Effector memory CD4-positive, alpha-beta T cell (primary cell): ENCODE data around the gene EGFLAM.

ENCODE experiments used
- DNase-seq, 3 donors: peaks; one replicate each; pipeline ENCODE4 v3.0.0-alpha.2; 2020
- H3K27ac ChIP-seq: 2 replicates; pipeline ENCODE4 v1.7.0; 2013; ENCODE audit warnings: mild to moderate bottlenecking, low read length, moderate library complexity; ENCODE audit not compliant: insufficient read depth, poor library complexity, severe bottlenecking
- H3K27me3 ChIP-seq: replicated peaks from 2 replicates; pipeline ENCODE4 v1.7.0; 2013; ENCODE audit warnings: mild to moderate bottlenecking, low read length; ENCODE audit not compliant: insufficient read depth, control insufficient read depth, poor library complexity, severe bottlenecking
- H3K36me3 ChIP-seq: 2 replicates; pipeline ENCODE4 v1.7.0; 2013; ENCODE audit warnings: mild to moderate bottlenecking, low read length, moderate library complexity; ENCODE audit not compliant: control insufficient read depth, insufficient read depth
- H3K4me1 ChIP-seq: 2 replicates; pipeline ENCODE4 v1.7.0; 2013; ENCODE audit warnings: low read length, mild to moderate bottlenecking; ENCODE audit not compliant: control insufficient read depth, insufficient read depth, poor library complexity, severe bottlenecking
- H3K4me3 ChIP-seq: 2 replicates; pipeline ENCODE4 v1.7.0; 2013; ENCODE audit warnings: low read length, low read depth, mild to moderate bottlenecking; ENCODE audit not compliant: insufficient read depth, poor library complexity, severe bottlenecking
- H3K9me3 ChIP-seq: 2 replicates; pipeline ENCODE4 v1.7.0; 2013; ENCODE audit warnings: mild to moderate bottlenecking, low read length, moderate library complexity; ENCODE audit not compliant: control insufficient read depth
- total RNA-seq, 3 donors: gene quantifications; one replicate each; lab custom pipeline; 2026; lab: John Stamatoyannopoulos, UW

The EGFLAM gene
- 0 reads per million in 3 donors for total RNA-seq

DNA sequence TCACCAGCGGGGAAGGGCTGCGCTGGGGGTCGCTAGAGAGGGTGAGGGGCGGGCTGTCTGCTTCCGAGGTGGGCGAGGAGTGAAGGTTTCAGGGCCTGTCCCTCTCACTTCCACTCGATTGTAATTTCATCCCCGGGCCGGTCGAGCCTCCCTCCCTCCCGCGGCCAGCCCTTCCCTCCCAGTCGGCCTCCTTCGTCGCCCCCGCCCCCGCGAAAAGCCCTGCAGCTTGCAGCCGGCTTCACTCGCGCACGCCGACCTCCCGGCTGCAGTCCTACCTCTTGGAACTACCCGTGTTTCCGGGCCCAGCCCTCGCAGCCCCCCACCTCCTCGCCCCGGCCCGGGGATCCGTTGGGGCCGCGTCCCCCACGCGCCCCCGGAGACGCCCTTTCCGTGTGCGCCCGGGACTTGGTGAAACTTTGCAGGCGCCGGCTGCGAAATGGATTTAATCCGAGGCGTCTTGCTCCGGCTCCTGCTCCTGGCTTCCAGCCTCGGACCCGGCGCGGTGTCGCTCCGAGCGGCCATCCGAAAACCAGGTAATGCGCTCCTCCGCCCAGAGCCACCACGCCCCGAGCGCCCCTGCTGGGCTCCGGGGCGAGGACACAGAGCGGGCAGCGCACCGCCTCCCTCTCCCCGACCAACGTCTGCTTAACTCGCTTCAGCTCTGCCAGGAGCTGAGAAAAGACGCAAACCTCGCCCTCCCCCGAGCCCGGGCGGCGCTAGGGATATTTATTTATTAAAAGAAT is at the start of gene EGFLAM:
EGFLAM (plus strand) TSS at position 241 of the 743 bp plus-strand sequence; CDS start at position 437, 196 bp downstream.
- Histone ChIP-seq H3K9me3 (no peaks in the 10 kb centered on the region), H3K4me3 (no peak within 1 kb of the TSS), H3K4me1 (no peaks in the 10 kb centered on the region), H3K27me3 (peaks cover 5% of the 10 kb centered on the region), H3K27ac (no peak within 1 kb of the TSS), H3K36me3 (no peaks in the 10 kb centered on the region)
- no peak for DNase-seq

- Histone ChIP-seq H3K27ac (no peak overlapping the region), H3K27me3 (no peaks in the 10 kb centered on the region), H3K36me3 (no peaks in the 10 kb centered on the region), H3K9me3 (no peaks in the 10 kb centered on the region), H3K4me3 (no peak overlapping the region), H3K4me1 (no peaks in the 10 kb centered on the region)
- no peak for DNase-seq
Measured at GRCh38 chr5:38208782-38209378, 49.5 kb upstream of the EGFLAM start.

GRCh38 chr5:38210676-38211353 is 47.5 kb upstream of the EGFLAM start:
- no peak for DNase-seq
- no peak overlapping the region for H3K27ac ChIP-seq
- no peaks in the 10 kb centered on the region for H3K36me3 ChIP-seq
- no peaks in the 10 kb centered on the region for H3K4me1 ChIP-seq
- H3K27me3 ChIP-seq: no peaks in the 10 kb centered on the region
- H3K9me3 ChIP-seq: no peaks in the 10 kb centered on the region
- H3K4me3 ChIP-seq: no peak overlapping the region

GRCh38 chr5:38211354-38211710 is 47.0 kb upstream of the EGFLAM start:
- H3K36me3 ChIP-seq: no peaks in the 10 kb centered on the region
- no peak for DNase-seq
- no peaks in the 10 kb centered on the region for H3K9me3 ChIP-seq
- H3K27ac ChIP-seq: no peak overlapping the region
- no peaks in the 10 kb centered on the region for H3K27me3 ChIP-seq
- H3K4me3 ChIP-seq: no peak overlapping the region
- no peaks in the 10 kb centered on the region for H3K4me1 ChIP-seq

DNA sequence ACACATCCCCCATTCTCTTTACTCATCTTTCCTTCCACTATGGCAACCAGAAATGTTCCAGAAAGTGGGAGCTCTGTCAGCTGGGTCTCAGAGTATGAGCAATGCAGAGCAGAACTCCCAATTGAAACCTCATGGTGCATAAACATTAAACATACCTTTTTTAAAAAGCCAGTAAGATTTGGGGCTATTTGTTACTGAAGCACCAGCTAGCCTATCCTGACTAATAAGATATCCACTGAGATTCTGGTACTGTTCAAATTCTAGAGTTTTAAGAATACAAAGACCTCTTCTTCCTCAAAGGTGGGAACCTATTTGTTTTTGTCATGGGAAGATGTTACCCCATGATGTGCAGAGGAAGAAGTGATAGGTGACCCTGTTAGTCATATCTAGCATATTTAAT is 46.1 kb upstream of the EGFLAM start:
- Histone ChIP-seq H3K27me3 (no peaks in the 10 kb centered on the region), H3K9me3 (no peaks in the 10 kb centered on the region), H3K4me3 (no peak overlapping the region), H3K4me1 (no peaks in the 10 kb centered on the region), H3K36me3 (no peaks in the 10 kb centered on the region), H3K27ac (no peak overlapping the region)
- DNase-seq: no peak

DNA sequence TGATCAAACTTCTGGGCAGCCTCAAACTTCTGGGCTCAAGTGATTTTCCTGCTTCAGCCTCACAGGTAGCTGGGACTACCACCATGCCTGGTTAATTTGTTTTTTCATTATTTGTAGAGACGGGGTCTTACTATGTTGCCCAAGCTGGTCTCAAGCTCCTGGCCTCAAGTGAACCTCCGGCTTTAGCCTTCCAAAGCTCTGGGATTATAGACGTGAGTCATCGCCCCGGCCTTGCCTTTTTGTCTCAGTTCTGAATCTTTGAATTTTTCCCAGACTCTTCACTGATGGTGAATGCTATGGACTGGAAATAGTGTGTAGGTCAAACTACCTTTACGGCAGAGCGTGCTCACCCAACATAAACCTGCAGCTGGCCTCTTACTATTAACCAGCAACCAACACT is 32.3 kb upstream of the EGFLAM start:
- Histone ChIP-seq H3K36me3 (no peaks in the 10 kb centered on the region), H3K27me3 (no peaks in the 10 kb centered on the region), H3K9me3 (no peaks in the 10 kb centered on the region), H3K27ac (no peak overlapping the region), H3K4me3 (no peak overlapping the region), H3K4me1 (no peaks in the 10 kb centered on the region)
- DNase-seq: no peak

DNA sequence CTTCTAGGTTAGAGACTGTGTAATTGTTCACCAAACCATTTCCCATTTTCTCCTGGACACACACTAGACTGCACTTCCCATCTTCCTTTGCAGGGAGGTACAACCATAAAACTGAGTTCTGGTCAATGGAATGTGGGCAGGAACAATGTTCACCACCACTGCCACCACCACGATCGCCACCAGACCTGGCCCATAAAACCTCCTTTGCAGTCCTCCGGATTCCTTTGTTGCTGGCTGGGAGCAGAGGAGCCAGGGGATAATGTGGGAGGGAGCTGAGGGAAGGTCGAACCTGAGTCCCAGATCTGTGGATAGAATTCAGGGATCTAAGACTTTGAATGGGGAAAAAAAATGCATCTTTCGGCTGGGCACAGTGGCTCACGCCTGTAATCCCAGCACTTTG is 29.4 kb upstream of the EGFLAM start:
- no peaks in the 10 kb centered on the region for H3K36me3 ChIP-seq
- no peaks in the 10 kb centered on the region for H3K27me3 ChIP-seq
- no peaks in the 10 kb centered on the region for H3K9me3 ChIP-seq
- H3K4me1 ChIP-seq: no peaks in the 10 kb centered on the region
- no peak overlapping the region for H3K27ac ChIP-seq
- H3K4me3 ChIP-seq: no peak overlapping the region
- no peak for DNase-seq

DNA sequence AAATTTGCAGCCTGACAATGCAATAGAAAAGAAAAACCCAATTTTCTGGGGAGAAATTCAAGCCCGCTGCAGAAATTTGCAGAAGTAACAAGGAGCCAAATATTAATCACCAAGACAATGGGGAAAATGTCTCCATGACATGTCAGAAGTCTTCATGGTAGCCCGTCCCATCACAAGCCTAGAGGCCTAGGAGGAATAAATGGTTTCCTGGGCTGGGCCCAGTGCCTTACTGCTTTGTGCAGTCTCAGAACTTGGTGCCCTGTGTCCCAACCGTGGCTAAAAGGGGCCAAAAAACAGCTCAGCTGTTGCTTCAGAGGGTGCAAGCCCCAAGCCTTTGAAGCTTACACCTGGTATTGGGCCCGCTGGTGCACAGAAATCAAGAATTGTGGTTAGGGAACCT is 23.6 kb upstream of the EGFLAM start:
- H3K4me1 ChIP-seq: no peaks in the 10 kb centered on the region
- no peak overlapping the region for H3K27ac ChIP-seq
- H3K27me3 ChIP-seq: no peaks in the 10 kb centered on the region
- H3K36me3 ChIP-seq: no peaks in the 10 kb centered on the region
- H3K9me3 ChIP-seq: no peaks in the 10 kb centered on the region
- DNase-seq: no peak
- H3K4me3 ChIP-seq: no peak overlapping the region

GRCh38 chr5:38237681-38238080 is 20.7 kb upstream of the EGFLAM start:
- DNase-seq: no peak
- Histone ChIP-seq H3K9me3 (no peaks in the 10 kb centered on the region), H3K27ac (no peak overlapping the region), H3K4me3 (no peak overlapping the region), H3K4me1 (no peaks in the 10 kb centered on the region), H3K36me3 (no peaks in the 10 kb centered on the region), H3K27me3 (no peaks in the 10 kb centered on the region)

DNA sequence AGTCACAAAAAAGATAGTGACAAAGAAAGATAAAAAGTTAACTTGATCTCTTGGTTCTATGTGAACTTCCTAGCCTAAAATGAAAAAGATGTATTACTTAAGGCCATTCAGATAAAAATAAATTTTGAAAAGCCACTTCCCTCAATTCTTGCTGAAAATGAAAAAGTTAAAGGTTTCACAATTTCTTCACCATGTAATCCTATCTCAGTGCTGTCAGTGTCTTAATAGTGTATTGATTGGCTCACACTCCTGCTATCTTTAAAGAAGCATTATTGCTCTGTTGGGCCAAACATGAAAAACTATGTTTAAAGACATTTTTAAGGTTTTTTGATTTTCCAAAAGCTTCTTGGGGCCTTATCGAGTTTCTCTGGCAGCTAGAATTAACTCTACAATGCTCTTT is 18.1 kb upstream of the EGFLAM start:
- Histone ChIP-seq H3K9me3 (no peaks in the 10 kb centered on the region), H3K4me3 (no peak overlapping the region), H3K4me1 (no peaks in the 10 kb centered on the region), H3K27me3 (no peaks in the 10 kb centered on the region), H3K36me3 (no peaks in the 10 kb centered on the region), H3K27ac (no peak overlapping the region)
- no peak for DNase-seq
